ENCODE measurements around the gene EMSY.

DNA sequence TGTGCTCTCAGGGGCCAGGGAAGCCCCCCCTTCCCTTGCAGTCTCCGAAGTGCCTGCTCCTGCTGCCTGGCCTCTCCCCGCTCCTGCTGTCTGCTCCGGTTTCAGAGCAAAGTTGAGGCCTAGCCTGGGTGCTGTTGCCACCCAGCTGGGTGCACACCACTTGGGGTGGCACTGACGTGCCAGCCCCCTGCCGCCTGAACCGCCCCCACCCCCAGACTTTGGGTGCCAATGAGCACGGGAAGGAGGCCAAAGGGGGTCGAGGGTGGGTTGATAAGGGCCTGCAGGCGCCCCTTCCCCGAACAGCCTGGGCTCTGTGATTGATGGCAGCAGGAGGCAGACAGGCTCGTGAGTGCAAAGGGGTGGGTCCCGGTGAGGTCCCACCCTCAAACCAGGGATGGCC, 48.2 kb downstream of the EMSY start:
- TF ChIP-seq POLR2A (IDR thresholded peaks at IDR 0.05; ENCODE audit: low read length) (no peak), GATA1 (IDR thresholded peaks at IDR 0.05; ENCODE audit: low read depth, low read length) (no peak)

All from erythroblast (primary cell).